SK-N-MC (cell line): ENCODE measurements around the gene PLA2G4D.

Experiments
- EZH2 ChIP-seq: fragments of 200-600 bp; sonication (generic); IDR thresholded peaks from one replicate; pipeline ENCODE4 v1.6.1; 2017; ENCODE audit warnings: antibody characterized with exemption
- POLR2AphosphoS5 ChIP-seq: IDR thresholded peaks from 2 replicates; pipeline ENCODE4 v1.6.1; 2012; ENCODE audit warnings: mild to moderate bottlenecking, low read depth, low read length, borderline replicate concordance

GRCh38 chr15:42084465-42085235, 9.7 kb downstream of the PLA2G4D start:
- no peak for TF ChIP-seq POLR2AphosphoS5
- no peak for TF ChIP-seq EZH2
